Brain microvascular endothelial cell (primary cell): ENCODE data around the gene GSTO1.

ENCODE experiments used
- DNase-seq: peaks from one replicate; pipeline ENCODE4 v3.0.0-alpha.2; 2020
- H3K27ac ChIP-seq: fragments of 250-450 bp; sonication (Bioruptor Pico); 2 replicates; pipeline ENCODE4 v1.5.1; 2020; ENCODE audit warnings: mild to moderate bottlenecking, moderate library complexity
- H3K27me3 ChIP-seq: fragments of 250-450 bp; sonication (Bioruptor Pico); replicated peaks from 2 replicates; pipeline ENCODE4 v1.5.1; 2020; ENCODE audit warnings: mild to moderate bottlenecking
- H3K36me3 ChIP-seq: fragments of 250-450 bp; sonication (Bioruptor Pico); replicated peaks from 2 replicates; pipeline ENCODE4 v1.5.1; 2020; ENCODE audit warnings: mild to moderate bottlenecking
- H3K4me3 ChIP-seq: 2 replicates; pipeline ENCODE4 v1.5.1; 2011; ENCODE audit warnings: low read depth, mild to moderate bottlenecking, control low read depth, low read length, moderate library complexity
- CTCF ChIP-seq: IDR thresholded peaks from 2 replicates; pipeline ENCODE4 v1.5.1; 2011; ENCODE audit warnings: low read depth, mild to moderate bottlenecking, moderate library complexity, low read length, control low read depth, inconsistent platforms; ENCODE audit errors: missing control alignments
- in situ Hi-C: cut with HindIII; loops from 2 replicates; pipeline ENCODE4 v1.10.0; 2017; ENCODE audit warnings: low sequenced_read_pairs, low pct_ligation_motif_present

Gene GSTO1

GRCh38 chr10:104293781-104294321, 39.2 kb downstream of the GSTO1 start:
- Histone ChIP-seq H3K36me3 (no peaks in the 10 kb centered on the region), H3K27ac (peak overlapping the region; percentile 75), H3K27me3 (no peaks in the 10 kb centered on the region), H3K4me3 (no peak overlapping the region)
- in situ Hi-C loops: no loop called here
- DNase-seq: no peak
- TF ChIP-seq CTCF: no peak

- Histone ChIP-seq H3K27me3 (no peaks in the 10 kb centered on the region), H3K4me3 (no peak overlapping the region), H3K36me3 (no peaks in the 10 kb centered on the region), H3K27ac (peak overlapping the region; percentile 100)
- in situ Hi-C loops: no loop called here
- DNase-seq: no peak
- no peak for TF ChIP-seq CTCF
Measured at GRCh38 chr10:104296687-104297436, 42.2 kb downstream of the GSTO1 start.

- Histone ChIP-seq H3K4me3 (no peak overlapping the region), H3K27me3 (no peaks in the 10 kb centered on the region), H3K27ac (peak overlapping the region; percentile 100), H3K36me3 (no peaks in the 10 kb centered on the region)
- peak; percentile 84 for DNase-seq
- peak; percentile 93 for TF ChIP-seq CTCF
- in situ Hi-C loops: no loop called here
Measured at GRCh38 chr10:104297697-104298660, 43.3 kb downstream of the GSTO1 start.

GRCh38 chr10:104299031-104299904, 44.6 kb downstream of the GSTO1 start:
- in situ Hi-C loops: no loop called here
- Histone ChIP-seq H3K27ac (peak overlapping the region; percentile 100), H3K36me3 (no peaks in the 10 kb centered on the region), H3K27me3 (no peaks in the 10 kb centered on the region), H3K4me3 (peak overlapping the region; percentile 36)
- no peak for TF ChIP-seq CTCF
- peak; percentile 90 for DNase-seq

GRCh38 chr10:104300002-104300735, 45.5 kb downstream of the GSTO1 start:
- Histone ChIP-seq H3K27me3 (no peaks in the 10 kb centered on the region), H3K27ac (peak overlapping the region; percentile 100), H3K36me3 (no peaks in the 10 kb centered on the region), H3K4me3 (peak overlapping the region; percentile 35)
- in situ Hi-C loops: no loop called here
- TF ChIP-seq CTCF: no peak
- DNase-seq: peak; percentile 99
